Measurements from ENCODE around the gene HDDC2.

HDDC2 gene

DNA sequence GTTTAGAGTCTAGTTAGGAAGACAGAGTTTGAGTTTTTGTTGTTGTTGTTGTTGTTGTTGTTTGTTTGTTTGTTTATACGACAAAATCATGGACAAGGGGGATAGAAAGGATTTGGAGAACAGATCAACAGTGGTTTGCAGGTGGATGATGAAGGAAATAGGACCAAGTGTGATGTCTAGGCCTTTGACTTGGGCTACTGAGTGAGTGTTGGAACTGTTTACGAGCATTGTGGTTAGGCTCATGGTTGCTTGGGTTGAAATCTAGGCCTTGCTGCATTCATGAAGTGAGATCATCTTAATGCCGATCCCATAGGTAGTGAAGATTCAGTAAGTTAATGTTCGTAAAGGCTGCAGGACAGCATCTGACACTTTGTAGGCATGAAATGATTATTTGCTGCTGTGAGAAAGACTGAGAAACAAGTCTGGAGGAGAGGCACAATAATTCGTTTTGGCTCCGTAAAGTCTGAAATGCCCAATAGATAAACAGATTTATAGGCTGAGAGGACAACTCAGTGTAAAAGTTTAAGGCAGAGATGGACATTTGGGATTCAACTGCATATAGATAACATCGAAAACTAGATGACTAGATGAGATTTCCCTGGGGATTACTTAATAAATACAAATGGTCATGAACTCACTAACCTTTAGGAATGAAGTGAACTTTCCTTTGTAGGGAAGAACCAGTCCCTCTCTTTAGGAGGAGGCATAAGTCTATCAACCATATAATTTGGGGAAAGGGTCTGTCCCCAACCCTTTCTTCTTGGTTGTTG, 70.0 kb downstream of the HDDC2 start:
- DNase-seq: no peak

DNA sequence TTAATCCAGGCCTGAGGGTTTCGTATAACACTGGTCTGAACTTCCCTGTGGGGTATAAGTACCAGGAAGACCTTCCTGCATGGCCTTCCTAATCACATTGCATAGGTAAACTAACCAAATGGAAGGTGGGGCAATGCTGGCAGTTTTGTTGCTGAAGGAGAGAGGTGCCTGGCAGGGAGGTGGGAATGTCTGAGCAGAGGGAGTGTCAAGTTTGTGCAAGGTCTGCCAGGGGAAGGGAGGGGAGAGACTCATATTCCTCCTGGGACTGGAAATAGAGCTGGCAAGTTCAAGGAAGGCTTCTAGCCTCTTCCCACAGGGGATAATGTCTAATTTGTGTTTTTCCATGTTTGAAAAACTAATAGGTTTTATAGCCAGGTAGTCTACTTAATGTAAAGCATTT, 70.6 kb downstream of the HDDC2 start:
- DNase-seq: no peak

DNA sequence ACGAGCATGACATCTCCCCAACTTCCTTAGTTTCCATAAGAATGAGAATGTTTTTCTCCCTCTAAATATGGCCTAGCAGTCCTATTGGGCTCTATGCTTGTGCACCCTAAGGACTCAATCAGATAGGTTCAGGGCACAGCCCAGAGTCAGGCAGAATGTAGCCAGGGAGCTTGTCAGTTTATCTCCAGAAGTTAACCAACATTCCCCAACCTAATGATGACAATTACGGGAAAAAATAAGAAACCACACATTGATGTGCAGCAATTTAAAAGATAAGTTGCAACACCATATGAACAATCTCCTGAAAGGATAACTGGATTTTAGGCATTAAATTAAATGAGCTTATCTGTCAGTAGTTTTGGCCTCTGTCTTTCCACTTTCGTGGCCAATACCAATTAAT, 71.1 kb downstream of the HDDC2 start:
- DNase-seq: no peak

GRCh38 chr6:125228981-125229479, 72.7 kb downstream of the HDDC2 start:
- DNase-seq: no peak

DNA sequence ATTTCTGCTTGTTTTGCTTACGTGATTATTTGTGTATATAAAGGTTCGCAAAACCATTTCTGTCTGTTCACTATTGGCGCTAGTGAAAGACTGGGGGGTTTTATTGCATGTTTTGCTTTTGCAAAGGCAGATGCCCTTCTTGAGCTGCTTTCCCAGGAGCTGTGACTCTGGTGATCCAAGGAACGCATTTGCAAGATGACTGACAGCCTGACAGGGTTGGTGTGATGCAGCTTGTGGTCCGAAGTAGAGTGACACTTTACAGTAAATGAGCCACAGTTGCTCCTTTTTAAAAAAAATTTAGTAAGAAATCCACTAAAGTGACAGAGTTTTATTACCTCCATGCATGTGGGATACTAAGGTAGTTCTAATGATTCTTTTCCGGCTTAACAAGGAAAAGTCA, 74.5 kb downstream of the HDDC2 start:
- DNase-seq: no peak
